ENCODE measurements around the gene TTC27.

- TF ChIP-seq CTCF (IDR thresholded peaks at IDR 0.05) (no peak), POLR2A (IDR thresholded peaks at IDR 0.05) (no peak), POLR2AphosphoS5 (IDR thresholded peaks at IDR 0.05) (no peak)
Observed at GRCh38 chr2:32865399-32866068, 237.7 kb downstream of the TTC27 start.
